Urinary bladder (tissue), 4 donors: ENCODE data around the gene NR6A1. TPM values are rescaled to one million over a fixed set of nuclear protein-coding genes. Genes with fewer than 3 reads are reported as not detected.

Experiments used
- DNase-seq: peaks from one replicate; pipeline ENCODE4 v3.0.0-alpha.2; 2015; ENCODE audit errors: extremely low spot score
- H3K27ac ChIP-seq: one replicate; pipeline ENCODE4 v1.5.1; 2013; ENCODE audit warnings: low read depth, mild to moderate bottlenecking, moderate library complexity
- H3K36me3 ChIP-seq: one replicate; pipeline ENCODE4 v1.6.1; 2013; ENCODE audit warnings: mild to moderate bottlenecking, moderate library complexity; ENCODE audit not compliant: insufficient read depth
- H3K4me1 ChIP-seq: one replicate; pipeline ENCODE4 v1.6.1; 2013; ENCODE audit warnings: mild to moderate bottlenecking, moderate library complexity; ENCODE audit not compliant: insufficient read depth
- H3K4me3 ChIP-seq: one replicate; pipeline ENCODE4 v1.5.1; 2013; ENCODE audit warnings: low read depth, low read length
- WGBS: extraction: QIAGEN DNeasy Blood & Tissue Kit; methylation state at CpG from one replicate; pipeline ENCODE4 v1.1.7; 2013; 5-methylcytosine and 5-hydroxymethylcytosine counted together
- polyA plus RNA-seq: library from polyadenylated mRNA; stranded (reverse); fragments of 200-250 nt; gene quantifications from one replicate; pipeline ENCODE4 v1.2.3, GENCODE V29; 2013
- total RNA-seq: library from RNA; depleted of rRNA; stranded (reverse); fragments of >200 nt; gene quantifications from one replicate; pipeline ENCODE4 v1.2.3, GENCODE V29; 2014
- donor health status: healthy with polysubstance abuse.
- donor health status: healthy.

Gene NR6A1
- total and polyA plus RNA-seq, 2 donors = 0.29 to 1.4 TPM

DNA sequence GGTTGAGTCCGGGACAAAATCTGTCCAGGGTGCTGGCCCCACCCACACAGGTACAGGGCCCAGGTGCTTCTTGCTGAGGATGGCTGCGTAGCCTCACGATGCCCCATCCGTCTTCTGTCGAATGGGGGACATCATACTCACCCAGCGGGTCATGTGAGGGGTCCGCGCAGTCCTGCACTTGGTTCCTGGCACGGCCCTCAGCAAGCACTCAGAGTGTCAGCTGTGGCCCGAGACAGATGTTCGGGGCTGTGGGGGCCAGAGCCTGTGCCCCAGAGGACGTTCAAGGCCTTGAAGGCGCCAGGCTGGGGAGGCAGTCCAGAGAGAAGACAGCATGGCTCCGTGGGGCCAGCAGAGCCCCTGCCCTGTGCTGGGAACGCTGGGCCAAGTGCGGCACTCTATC, 291.7 kb downstream of the NR6A1 start:
- Histone ChIP-seq H3K27ac (no peak overlapping the region), H3K4me3 (no peak overlapping the region), H3K36me3 (no peaks in the 10 kb centered on the region), H3K4me1 (no peaks in the 10 kb centered on the region)
- DNase-seq = no peak
- WGBS = 87% methylated on average over 16 of the region's 16 CpGs

GRCh38 chr9:124478354-124478753, 292.8 kb downstream of the NR6A1 start:
- 38% methylated on average over 12 of the region's 12 CpGs for WGBS
- no peak overlapping the region for H3K4me3 ChIP-seq
- no peak for DNase-seq

DNA sequence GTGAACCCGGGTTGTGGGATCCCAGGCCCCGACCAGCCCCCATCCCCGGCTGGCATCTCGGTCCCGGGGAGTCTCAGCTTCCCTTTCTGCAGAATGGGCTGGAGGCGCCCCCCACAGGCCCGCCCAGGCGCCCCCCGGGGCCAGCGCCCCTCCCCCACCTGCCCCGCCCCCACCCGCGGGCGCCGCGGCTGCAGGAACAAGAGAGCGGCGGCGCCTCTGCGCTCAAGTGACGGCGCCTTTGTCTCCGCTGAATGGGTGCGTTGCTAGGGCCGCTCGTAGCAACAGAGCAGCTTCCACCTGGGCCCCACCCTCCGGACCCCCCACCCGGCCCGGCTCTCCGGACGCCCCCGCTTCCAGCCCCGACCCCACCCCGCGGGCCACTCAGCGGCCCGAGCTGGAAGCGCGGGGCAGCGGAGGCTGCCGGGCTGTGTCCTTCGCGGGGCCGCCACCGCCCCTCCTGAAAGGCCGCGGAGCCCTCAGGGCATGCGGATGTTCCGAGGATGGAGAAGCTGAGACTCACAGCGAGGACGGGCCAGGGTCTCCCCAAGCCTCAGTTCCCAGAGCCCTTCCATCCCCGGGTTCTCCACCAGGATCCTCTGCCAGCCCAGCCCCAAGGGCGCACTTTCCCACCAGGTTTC, 293.3 kb downstream of the NR6A1 start:
- WGBS = 5% methylated on average over 53 of the region's 53 CpGs

More at GRCh38 chr9:124478354-124478753, 292.8 kb downstream of the NR6A1 start:
- Histone ChIP-seq H3K36me3 (no peaks in the 10 kb centered on the region), H3K27ac (no peak overlapping the region), H3K4me1 (no peaks in the 10 kb centered on the region)

DNA sequence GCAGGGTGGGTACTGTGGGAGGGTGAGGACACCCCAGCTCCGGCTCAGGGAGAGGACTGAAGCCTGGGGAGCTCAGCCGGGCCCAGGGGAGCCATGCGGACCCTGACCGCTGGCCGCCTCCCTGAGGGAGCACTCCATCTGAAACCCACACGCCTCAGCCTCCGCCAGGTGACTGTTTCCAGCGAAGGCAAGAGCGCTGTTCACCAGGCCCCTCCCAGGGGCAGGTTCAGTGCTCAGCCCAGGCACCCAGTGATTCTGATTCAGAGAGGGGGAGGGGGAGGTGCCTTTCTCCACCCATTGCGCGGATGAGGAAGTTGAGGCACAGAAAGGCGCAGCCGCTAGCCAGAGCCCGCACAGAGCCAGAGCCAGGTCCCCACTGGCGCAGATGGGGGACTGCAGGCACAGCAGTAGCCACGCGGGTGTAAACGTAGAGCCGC, 293.9 kb downstream of the NR6A1 start:
- Histone ChIP-seq H3K36me3 (no peaks in the 10 kb centered on the region), H3K27ac (no peak overlapping the region), H3K4me3 (no peak overlapping the region), H3K4me1 (no peaks in the 10 kb centered on the region)
- WGBS = 36% methylated on average over 19 of the region's 19 CpGs
- no peak for DNase-seq

More for the DNA sequence above, 293.3 kb downstream of the NR6A1 start:
- Histone ChIP-seq H3K4me1 (no peaks in the 10 kb centered on the region), H3K27ac (no peak overlapping the region), H3K36me3 (no peaks in the 10 kb centered on the region), H3K4me3 (peak overlapping the region; percentile 19)
- DNase-seq = no peak

DNA sequence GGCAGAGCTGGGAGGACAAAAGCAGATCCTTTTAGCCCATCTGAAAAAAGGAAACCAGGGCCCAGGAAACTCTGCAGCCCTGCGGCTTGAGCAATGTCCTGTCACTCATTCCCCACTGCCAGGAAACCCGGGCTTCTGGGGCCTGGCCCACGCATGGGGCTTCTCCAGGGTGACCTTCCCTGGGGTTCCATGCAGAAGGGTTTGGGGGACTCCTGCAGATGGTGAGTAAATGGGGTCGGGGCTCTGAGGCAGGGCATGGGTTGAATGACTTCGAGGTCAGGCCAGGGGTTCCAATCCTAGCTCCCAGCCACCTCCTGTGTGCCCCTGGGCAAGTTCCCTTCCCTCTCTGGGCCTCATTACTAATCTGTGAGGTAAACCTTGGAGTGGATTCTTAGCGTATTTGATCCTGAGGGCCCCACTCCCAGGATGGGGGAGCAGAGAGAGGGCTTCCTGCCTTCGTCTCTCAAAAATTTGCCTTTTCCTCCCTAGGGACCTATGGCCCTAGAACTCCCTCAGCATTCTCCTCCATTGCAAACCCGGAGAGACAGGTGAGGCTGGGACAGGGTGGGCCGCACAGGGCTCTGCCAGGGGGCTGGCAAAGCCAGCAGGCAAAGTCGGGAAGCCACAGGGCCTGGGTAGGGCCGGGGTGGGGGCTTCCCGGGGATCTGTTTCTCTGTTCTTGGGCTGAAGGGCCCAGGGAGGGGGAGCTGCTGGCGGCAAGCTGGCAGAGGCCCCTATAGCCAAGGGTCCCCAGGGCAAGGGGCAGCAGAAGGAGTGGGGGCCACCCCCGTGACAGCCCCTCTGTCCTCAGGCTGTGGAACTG, 295.0 kb downstream of the NR6A1 start:
- 70% methylated on average over 14 of the region's 14 CpGs for whole genome bisulfite sequencing
- Histone ChIP-seq H3K36me3 (no peaks in the 10 kb centered on the region), H3K27ac (no peak overlapping the region), H3K4me3 (no peak overlapping the region), H3K4me1 (no peaks in the 10 kb centered on the region)
- no peak for DNase-seq

DNA sequence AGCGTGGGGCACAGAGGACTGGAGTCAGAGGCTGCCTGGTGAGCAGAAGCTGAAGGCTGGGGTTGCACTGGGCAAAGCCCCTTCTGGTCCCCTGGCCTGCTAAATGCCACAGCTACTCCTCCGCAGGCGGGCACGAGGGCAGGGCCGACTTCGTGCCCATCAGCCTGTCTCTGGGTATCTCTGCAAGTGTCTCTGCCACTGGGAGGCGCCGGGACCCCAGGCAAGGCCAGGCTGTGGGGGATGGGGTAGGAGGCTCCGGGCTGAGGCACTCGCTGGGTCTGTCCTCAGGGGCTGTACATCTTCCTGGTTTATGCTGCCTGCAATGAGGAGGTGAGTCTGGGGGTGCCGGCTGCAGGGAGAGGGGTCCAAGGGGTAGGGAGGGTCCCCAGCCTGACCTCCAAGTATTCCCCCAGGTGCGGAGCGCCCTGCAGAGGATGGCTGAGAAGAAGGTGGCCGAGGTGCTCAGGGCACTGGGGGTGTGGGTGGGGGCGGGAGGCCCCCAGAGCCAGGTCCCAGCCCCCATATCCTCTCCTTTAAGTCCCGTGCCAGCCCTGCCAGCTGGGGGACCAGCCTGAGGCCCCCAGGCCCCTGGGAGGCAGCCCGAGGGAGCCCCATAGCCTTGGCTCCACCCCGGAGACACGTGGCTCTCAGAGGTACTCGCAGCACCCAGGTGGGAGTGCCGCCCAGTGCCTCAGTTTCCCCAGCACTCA, 295.8 kb downstream of the NR6A1 start:
- no peak for DNase-seq
- WGBS = 71% methylated on average over 21 of the region's 21 CpGs
- H3K27ac ChIP-seq = no peak overlapping the region
- H3K36me3 ChIP-seq = no peaks in the 10 kb centered on the region
- no peak overlapping the region for H3K4me3 ChIP-seq
- H3K4me1 ChIP-seq = no peaks in the 10 kb centered on the region

- no peak overlapping the region for H3K4me3 ChIP-seq
- DNase-seq = no peak
- 91% methylated on average over 4 of the region's 4 CpGs for WGBS
These were observed 297.0 kb downstream of the NR6A1 start for GRCh38 chr9:124474151-124474550.

DNA sequence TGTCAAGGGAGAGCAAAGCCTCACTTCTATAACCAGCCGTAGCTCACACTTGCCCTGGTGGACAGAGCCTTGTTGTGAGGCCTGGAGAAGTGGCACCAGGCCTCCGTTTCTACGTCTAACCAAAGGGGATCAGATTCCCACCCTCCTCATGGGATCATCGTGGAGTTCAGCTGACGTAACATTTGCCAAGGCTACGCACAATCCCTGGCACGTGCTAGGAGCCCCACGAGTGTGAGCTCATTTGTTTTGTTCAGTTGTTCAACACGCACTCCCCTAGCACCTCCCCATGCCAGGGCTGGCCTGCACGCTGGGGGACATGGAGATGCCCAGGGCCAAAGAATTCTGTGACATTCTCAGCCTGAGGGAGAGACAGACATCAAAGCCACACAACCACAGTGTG, 297.8 kb downstream of the NR6A1 start:
- DNase-seq = no peak
- H3K36me3 ChIP-seq = no peaks in the 10 kb centered on the region
- no peaks in the 10 kb centered on the region for H3K4me1 ChIP-seq
- no peak overlapping the region for H3K27ac ChIP-seq
- H3K4me3 ChIP-seq = no peak overlapping the region
- WGBS = 63% methylated on average over 10 of the region's 10 CpGs

More at GRCh38 chr9:124474151-124474550, 297.0 kb downstream of the NR6A1 start:
- H3K27ac ChIP-seq = no peak overlapping the region
- no peaks in the 10 kb centered on the region for H3K4me1 ChIP-seq
- no peaks in the 10 kb centered on the region for H3K36me3 ChIP-seq

- H3K4me3 ChIP-seq = no peak overlapping the region
- no peak for DNase-seq
- no peaks in the 10 kb centered on the region for H3K4me1 ChIP-seq
- WGBS = 61% methylated on average over 7 of the region's 7 CpGs
- H3K36me3 ChIP-seq = no peaks in the 10 kb centered on the region
- no peak overlapping the region for H3K27ac ChIP-seq
These were observed 298.3 kb downstream of the NR6A1 start for GRCh38 chr9:124472770-124473169.

- Histone ChIP-seq H3K4me3 (no peak overlapping the region), H3K4me1 (no peaks in the 10 kb centered on the region), H3K27ac (no peak overlapping the region), H3K36me3 (no peaks in the 10 kb centered on the region)
- no peak for DNase-seq
- WGBS = 80% methylated on average over 9 of the region's 9 CpGs
These were observed 299.4 kb downstream of the NR6A1 start for GRCh38 chr9:124471761-124472160.

DNA sequence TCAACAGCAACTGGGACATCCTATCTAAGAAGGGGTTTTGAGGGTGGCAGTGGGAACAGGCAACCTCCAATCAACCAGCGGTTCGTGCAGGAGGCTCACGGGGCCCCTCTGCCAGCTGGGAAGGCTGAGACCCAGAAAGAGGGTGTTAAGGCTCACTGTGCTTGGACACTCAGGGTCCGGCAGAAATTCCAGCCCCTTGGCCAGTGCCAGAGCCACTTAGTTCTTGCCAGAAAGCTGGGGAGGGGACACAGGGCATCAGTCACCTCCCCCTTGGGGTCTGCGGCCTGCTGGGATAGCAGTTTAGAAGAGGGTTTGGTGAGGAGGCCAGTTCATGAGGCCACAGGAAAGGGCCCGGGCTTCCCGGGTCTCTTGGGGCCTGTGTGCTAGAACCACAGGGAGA, 300.4 kb downstream of the NR6A1 start:
- Histone ChIP-seq H3K36me3 (no peaks in the 10 kb centered on the region), H3K27ac (no peak overlapping the region), H3K4me1 (no peaks in the 10 kb centered on the region), H3K4me3 (no peak overlapping the region)
- 84% methylated on average over 7 of the region's 7 CpGs for WGBS
- no peak for DNase-seq

DNA sequence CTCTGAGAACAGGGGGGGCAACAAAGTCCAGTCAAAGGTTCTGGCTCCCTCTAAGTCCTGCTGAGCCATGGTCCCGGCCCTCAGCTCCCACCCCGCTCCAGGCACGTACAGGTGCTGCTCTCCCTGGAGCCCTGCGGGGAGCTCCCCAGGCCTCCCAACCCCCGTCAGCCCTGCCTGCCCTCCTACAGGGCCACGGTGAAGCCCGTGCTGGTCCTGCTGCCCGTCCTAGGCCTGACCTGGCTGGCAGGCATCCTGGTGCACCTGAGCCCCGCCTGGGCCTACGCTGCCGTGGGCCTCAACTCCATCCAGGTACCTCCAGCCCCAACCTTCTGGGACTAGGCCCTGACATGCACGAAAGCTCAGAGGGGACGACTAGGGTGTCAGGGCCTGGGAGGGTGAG, 300.8 kb downstream of the NR6A1 start:
- H3K36me3 ChIP-seq = no peaks in the 10 kb centered on the region
- H3K4me3 ChIP-seq = no peak overlapping the region
- H3K4me1 ChIP-seq = no peaks in the 10 kb centered on the region
- 85% methylated on average over 13 of the region's 13 CpGs for WGBS
- no peak overlapping the region for H3K27ac ChIP-seq
- no peak for DNase-seq

GRCh38 chr9:124469011-124469832, 301.9 kb downstream of the NR6A1 start:
- H3K4me1 ChIP-seq = no peaks in the 10 kb centered on the region
- H3K4me3 ChIP-seq = no peak overlapping the region
- WGBS = 84% methylated on average over 28 of the region's 28 CpGs
- no peak overlapping the region for H3K27ac ChIP-seq
- DNase-seq = no peak
- no peaks in the 10 kb centered on the region for H3K36me3 ChIP-seq
